Type B pancreatic cell (in vitro differentiated cells): ENCODE results near the gene CCND1. TPM values are rescaled to one million over a fixed set of nuclear protein-coding genes. Genes with fewer than 3 reads are reported as not detected.

Experiments used
- DNase-seq: peaks from one replicate; pipeline ENCODE4 v3.0.0; 2021; ENCODE audit warnings: mixed read lengths; ENCODE audit not compliant: unreplicated experiment; ENCODE audit errors: extremely low spot score
- H3K27ac Mint-ChIP-seq: 2 replicates; pipeline ENCODE4 v1.8.0; 2021; ENCODE audit warnings: mild to moderate bottlenecking, mixed read lengths
- H3K27me3 Mint-ChIP-seq: 2 replicates; pipeline ENCODE4 v1.8.0; 2021; ENCODE audit warnings: mixed read lengths
- H3K36me3 Mint-ChIP-seq: 2 replicates; pipeline ENCODE4 v1.8.0; 2021; ENCODE audit warnings: mixed read lengths
- H3K4me1 Mint-ChIP-seq: one replicate; pipeline ENCODE4 v1.8.0; 2021; ENCODE audit warnings: mixed read lengths; ENCODE audit not compliant: unreplicated experiment
- H3K4me3 Mint-ChIP-seq: 2 replicates; pipeline ENCODE4 v1.8.0; 2021; ENCODE audit warnings: mild to moderate bottlenecking, mixed read lengths
- H3K9me3 Mint-ChIP-seq: 2 replicates; pipeline ENCODE4 v1.8.0; 2021; ENCODE audit warnings: mixed read lengths
- CTCF ChIP-seq: fragments of 200-600 bp; sonication (generic); conservative IDR thresholded peaks from 2 replicates; pipeline ENCODE4 v1.5.0; 2021; ENCODE audit warnings: antibody characterized with exemption, mild to moderate bottlenecking
- total RNA-seq: library from RNA; stranded (reverse); gene quantifications from 2 replicates; pipeline ENCODE4 v1.2.1, GENCODE V29; 2021; ENCODE audit warnings: low replicate concordance

The CCND1 gene
- total RNA-seq, 1 donor from 2014 or later: 299 TPM

DNA sequence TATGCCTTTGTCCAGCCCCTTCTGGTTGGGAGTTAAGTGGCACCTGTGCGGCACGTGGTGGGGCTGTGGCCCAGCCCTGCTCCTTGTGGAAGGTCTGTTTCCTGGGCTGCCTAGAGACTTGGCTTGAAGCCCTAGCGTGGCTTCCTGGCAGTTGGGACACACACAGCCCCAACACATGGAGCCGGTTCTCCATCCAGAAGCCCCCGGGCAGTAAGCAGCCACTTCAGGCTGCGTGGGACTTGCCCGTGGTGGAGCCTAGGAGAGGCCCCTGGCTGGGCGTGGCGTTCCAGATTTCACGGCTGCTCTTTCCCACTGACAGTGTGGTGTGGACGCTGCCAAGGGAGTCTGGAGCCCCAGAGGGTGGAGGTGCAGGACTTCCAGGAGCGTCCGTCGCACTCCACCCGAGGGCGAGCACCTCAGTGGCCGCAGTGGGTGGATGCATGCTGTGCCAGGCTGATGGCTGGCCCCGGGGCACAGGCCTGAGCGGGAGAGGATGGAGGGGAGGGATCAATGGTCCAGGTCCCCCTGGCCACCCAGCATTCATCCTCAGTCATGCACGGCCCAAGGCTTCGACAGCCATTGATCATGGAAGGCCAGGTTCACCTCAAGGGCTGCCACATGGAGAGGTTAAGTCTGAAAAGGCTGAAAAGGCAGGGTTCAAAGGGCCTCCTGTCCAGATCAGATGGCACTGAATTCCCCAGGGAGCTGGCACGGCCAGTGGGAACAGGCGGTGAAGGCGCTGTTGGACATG lies 9.3 kb downstream of the CCND1 start:
- no peak for DNase-seq
- no peak for TF ChIP-seq CTCF
- no peaks in the 10 kb centered on the region for H3K27me3 Mint-ChIP-seq
- H3K36me3 Mint-ChIP-seq: peaks cover 8% of the 10 kb centered on the region
- H3K4me3 Mint-ChIP-seq: no peak overlapping the region
- no peaks in the 10 kb centered on the region for H3K9me3 Mint-ChIP-seq
- H3K27ac Mint-ChIP-seq: no peak overlapping the region
- H3K4me1 Mint-ChIP-seq: peaks cover 5% of the 10 kb centered on the region

GRCh38 chr11:69650832-69651344 lies 9.9 kb downstream of the CCND1 start:
- Mint-ChIP-seq H3K4me3 (no peak overlapping the region), H3K4me1 (peaks cover 8% of the 10 kb centered on the region), H3K36me3 (peaks cover 8% of the 10 kb centered on the region), H3K9me3 (no peaks in the 10 kb centered on the region), H3K27ac (no peak overlapping the region), H3K27me3 (no peaks in the 10 kb centered on the region)
- TF ChIP-seq CTCF: no peak
- DNase-seq: no peak

GRCh38 chr11:69651834-69652620 lies 11.1 kb downstream of the CCND1 start:
- H3K27me3 Mint-ChIP-seq: no peaks in the 10 kb centered on the region
- no peak for TF ChIP-seq CTCF
- no peak overlapping the region for H3K27ac Mint-ChIP-seq
- peaks cover 8% of the 10 kb centered on the region for H3K36me3 Mint-ChIP-seq
- peaks cover 10% of the 10 kb centered on the region for H3K4me1 Mint-ChIP-seq
- no peaks in the 10 kb centered on the region for H3K9me3 Mint-ChIP-seq
- no peak for DNase-seq
- H3K4me3 Mint-ChIP-seq: no peak overlapping the region

DNA sequence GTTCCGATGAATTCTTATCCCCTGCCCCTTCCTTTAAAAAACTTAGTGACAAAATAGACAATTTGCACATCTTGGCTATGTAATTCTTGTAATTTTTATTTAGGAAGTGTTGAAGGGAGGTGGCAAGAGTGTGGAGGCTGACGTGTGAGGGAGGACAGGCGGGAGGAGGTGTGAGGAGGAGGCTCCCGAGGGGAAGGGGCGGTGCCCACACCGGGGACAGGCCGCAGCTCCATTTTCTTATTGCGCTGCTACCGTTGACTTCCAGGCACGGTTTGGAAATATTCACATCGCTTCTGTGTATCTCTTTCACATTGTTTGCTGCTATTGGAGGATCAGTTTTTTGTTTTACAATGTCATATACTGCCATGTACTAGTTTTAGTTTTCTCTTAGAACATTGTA lies 12.0 kb downstream of the CCND1 start:
- no peak for DNase-seq
- Mint-ChIP-seq H3K9me3 (no peaks in the 10 kb centered on the region), H3K27ac (no peak overlapping the region), H3K36me3 (peaks cover 8% of the 10 kb centered on the region), H3K27me3 (no peaks in the 10 kb centered on the region), H3K4me3 (no peak overlapping the region), H3K4me1 (peaks cover 10% of the 10 kb centered on the region)
- no peak for TF ChIP-seq CTCF

DNA sequence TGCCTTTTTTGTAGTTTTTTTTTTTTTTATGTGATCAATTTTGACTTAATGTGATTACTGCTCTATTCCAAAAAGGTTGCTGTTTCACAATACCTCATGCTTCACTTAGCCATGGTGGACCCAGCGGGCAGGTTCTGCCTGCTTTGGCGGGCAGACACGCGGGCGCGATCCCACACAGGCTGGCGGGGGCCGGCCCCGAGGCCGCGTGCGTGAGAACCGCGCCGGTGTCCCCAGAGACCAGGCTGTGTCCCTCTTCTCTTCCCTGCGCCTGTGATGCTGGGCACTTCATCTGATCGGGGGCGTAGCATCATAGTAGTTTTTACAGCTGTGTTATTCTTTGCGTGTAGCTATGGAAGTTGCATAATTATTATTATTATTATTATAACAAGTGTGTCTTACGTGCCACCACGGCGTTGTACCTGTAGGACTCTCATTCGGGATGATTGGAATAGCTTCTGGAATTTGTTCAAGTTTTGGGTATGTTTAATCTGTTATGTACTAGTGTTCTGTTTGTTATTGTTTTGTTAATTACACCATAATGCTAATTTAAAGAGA lies 12.5 kb downstream of the CCND1 start:
- Mint-ChIP-seq H3K36me3 (peaks cover 8% of the 10 kb centered on the region), H3K9me3 (no peaks in the 10 kb centered on the region), H3K4me1 (peaks cover 10% of the 10 kb centered on the region), H3K27ac (no peak overlapping the region), H3K27me3 (no peaks in the 10 kb centered on the region), H3K4me3 (no peak overlapping the region)
- TF ChIP-seq CTCF: no peak
- no peak for DNase-seq
